GM19452 (cell line): Measurements from ENCODE around the gene NABP2.
"Not testable (repeated sequence)": the region's sequence is repeated elsewhere in the genome, so short reads cannot be mapped to it uniquely, and the experiment has no call there.

ENCODE experiments used
- ATAC-seq: cut with Tn5 transposase; IDR thresholded peaks from one replicate; pipeline ENCODE4 v1.9.1; 2021; ENCODE audit not compliant: unreplicated experiment

NABP2 gene

GRCh38 chr12:56272468-56272867, 48.3 kb downstream of the NABP2 start:
- not testable (repeated sequence) for ATAC-seq

GRCh38 chr12:56274299-56274698, 50.2 kb downstream of the NABP2 start:
- no peak for ATAC-seq

GRCh38 chr12:56278905-56279304, 54.8 kb downstream of the NABP2 start:
- ATAC-seq: no peak
